Stimulated activated CD4-positive, alpha-beta T cell treated with anti-CD3 and anti-CD28 coated beads, Interleukin-4, amount 100 ng/mL, for 48 hours (primary cell): ENCODE data around the gene GNL2.
"Not testable (repeated sequence)": the region's sequence is repeated elsewhere in the genome, so short reads cannot be mapped to it uniquely, and the experiment has no call there.

ENCODE experiments used
- DNase-seq, 2 donors: peaks; one replicate each; pipeline ENCODE4 v3.0.0-alpha.2; 2020; ENCODE audit warnings: low read depth in 2 of 2

Gene GNL2

DNA sequence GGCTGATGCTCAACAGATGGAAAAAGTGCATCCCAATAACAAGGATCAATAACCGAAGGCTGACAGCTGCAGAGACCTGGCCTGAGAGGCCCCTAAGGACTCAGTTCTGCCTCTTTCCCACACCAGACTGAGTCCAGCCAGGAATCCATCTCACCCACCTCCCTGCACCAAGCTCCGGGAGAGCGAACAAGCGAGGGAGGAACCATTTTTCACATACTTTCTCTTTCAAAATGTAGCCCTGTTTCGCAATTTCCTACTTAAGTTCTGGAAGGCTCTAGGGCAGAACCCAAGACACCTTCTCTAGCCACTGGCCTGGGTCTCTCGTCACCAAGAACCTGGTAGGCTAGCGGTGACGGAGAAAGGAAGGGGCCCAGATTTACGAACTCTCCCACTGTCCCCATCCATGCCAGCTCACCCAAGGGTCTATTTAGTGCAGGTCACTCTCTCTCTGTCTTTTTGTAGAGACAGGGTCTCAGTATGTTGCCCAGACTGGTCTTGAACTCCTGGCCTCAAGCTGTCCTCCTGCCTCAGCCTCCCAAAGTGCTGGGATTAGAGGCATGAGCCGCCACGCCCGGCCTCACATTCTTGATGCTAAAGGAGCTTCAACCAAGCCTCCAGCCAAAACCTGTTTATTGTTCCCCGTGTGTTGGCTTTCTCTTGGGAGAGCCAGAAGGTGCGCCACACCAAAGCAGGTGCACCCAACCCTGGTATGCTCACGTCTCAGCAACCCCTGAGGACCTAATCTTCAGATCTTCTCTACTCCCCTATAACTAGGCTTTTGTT lies 10.9 kb upstream of the GNL2 start:
- DNase-seq = no peak

DNA sequence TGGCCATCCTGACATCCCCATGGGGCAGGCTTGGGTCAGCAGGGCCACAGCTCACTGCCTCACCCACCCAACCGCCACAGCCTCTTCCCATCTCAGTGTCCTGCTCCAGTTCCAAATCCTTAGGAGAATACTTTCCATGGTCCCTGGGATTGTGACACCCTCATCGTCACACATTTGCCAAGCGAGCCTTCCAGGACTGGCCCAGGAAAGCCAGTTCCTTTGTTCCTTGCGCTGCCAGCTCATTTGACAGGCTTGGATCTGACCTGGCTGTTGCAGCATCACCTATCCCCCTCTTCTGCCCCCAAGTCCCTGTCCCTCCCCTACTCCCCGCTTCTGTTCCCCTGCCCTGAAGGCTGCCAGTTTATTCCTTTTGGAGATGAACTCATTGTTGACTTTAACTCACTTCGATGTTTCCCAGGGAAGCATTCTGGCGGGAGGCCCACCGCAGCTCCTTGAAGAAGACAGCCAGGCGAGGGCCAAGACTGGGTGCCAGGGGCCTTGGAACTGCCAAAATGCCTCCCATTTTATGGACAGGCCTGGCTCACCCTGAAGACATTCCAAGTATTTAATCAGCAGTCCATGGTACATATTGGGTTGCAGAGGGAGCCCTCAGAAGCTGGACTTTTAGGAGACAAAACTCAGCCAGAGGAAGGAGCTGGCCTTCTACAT lies 10.2 kb upstream of the GNL2 start:
- no peak for DNase-seq

DNA sequence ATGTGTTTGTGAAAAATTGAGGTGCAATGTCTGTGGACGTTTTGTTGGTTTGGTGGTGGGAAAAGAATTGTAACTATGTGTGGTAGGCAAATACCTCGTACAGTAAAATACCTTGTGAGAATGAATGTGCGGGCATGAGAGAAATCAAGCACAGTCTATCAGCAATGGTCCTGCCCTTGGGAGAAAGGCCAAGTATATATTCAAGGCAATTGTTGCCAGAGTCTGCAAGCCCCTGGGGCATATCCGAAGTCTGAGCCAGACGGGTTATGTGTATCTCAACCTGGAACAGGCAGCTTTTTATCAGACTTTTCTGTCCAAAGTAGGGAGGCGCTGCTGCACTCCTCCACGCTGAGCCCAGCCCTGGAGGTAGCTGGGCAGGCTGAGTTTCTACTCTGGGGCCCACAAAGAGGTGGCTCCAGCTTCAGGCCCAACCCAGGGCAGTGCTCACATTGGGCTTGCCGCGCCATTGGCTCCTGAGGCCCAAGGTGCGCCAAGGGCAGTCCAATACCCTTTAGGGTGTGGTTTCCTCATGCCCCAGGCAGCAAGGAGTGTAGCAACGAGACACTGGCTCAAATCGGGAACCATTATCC lies 9.4 kb upstream of the GNL2 start:
- DNase-seq = no peak

DNA sequence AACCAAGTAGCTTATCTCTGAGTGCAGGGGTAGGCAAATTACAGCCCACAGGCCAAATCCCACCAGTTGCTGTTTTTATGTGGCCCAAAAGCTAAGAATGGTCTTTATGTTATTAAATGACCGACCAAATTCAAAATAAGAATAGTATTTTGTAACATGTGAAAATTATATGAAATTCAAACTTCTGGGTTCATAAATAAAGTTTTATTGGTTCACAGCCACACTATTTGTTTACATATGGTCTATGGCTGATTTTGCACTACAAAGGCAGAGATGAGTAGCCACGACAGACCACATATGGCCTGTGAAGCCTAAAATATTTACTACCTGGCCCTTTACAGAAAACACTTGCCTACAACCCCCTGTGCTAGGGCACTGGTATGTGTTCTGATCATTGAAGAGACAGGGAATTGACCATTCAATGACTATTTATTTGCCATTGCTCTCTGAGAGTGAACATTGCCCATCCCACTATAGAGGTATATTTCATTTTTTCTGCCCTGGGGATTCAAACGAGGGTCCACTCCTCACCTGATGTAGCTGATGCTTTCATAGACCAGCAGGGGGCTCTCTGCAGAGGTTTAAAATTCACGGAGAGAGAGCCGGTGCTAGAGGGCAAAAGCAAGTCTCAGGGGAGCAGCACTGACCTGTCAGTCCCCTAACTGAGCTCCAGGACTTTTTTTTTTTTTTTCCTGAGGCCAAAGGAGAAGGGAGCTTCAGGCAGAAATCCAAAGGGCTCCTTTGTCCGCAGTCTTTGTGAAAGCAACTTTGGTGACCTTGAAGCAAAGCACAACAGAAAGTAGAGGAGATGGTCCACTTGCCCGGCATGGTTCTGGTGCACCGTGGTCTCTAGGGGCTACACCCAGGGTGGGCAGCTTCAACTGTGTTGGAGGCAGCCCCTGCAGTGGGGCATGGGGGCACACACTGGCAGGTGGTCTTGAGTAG lies 7.3 kb upstream of the GNL2 start:
- peak in 1 of 2 donors; percentile 15 for DNase-seq

DNA sequence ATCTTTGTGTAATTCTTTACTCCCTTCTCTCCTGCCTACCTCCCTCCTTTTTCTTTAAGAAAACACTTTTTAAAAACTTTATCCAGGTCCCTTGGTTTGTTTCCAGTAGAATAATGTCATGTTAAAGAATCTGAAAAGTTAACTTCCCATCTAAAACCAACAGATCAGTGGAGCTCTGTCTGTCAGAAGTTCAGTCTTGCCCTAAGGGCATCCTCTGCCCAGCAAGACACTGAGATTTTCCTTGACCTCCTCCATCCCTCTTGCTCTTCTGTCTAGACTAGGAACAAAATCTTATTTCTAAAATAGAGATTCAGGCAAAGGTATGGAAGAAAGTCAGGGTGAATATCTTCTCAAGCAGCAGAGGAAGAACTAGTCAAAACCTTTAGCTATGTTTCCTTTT lies 5.7 kb upstream of the GNL2 start:
- DNase-seq = no peak

DNA sequence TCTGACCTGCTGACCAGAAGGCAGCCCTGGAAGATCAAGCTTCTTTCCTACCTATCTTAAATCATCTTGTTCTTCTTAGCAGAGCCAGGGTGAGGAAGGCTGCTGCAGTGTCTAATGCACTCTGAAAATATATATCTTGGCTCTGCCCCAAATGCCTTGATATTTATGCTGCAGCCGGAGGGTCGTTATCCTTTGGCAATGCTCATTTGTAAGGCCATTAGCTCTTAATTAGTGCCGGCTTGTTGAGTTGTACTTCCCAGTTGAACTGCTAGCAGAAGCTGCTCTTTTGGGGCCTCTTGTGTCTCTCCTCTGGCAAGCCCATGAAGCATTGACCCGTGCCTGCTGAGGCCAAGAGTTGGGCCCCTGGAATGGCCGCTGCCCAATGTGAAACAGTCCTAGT lies 4.2 kb upstream of the GNL2 start:
- DNase-seq = no peak

DNA sequence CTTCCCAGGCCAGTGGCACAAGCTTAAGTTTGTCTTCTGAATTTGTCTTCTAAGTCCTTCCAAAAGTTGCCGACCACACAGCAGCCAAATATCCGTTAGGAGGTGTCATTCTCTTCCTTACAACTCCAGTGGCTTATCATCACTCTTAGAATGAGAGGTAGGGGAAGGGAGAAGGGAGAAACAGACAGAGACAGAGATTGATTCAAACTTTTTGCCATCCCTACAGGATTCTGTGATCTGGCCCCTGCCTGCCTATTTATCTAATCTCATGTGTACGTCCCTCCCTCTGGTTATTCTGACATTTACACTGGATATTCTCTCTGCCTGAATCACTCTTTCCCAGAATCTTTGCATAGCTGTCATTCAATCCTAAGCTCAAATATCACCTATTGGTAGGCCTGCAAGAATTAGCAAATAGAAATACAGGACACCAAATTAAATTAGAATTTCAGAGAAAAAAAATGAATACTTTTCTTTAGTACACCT lies 488 bp upstream of the GNL2 start:
- no peak for DNase-seq

DNA sequence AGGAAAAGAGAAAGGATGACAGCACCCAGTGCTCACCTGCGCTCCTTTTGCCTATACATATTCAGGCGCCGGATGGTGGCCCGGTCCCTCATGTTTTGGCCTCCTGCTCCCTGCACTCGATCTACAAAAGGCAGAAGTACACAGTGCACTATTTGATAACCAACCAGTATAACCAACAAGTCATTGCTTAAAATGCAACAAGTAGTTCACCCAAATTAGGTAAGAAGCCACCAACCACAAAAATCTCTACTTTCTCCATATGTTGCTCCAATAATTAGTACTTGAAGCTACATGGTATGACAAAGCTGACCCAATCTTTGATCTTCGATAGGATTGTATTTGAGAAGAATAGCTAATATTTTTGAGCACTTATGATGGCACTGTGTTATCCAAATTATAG lies 2.0 kb downstream of the GNL2 start:
- no peak for DNase-seq

DNA sequence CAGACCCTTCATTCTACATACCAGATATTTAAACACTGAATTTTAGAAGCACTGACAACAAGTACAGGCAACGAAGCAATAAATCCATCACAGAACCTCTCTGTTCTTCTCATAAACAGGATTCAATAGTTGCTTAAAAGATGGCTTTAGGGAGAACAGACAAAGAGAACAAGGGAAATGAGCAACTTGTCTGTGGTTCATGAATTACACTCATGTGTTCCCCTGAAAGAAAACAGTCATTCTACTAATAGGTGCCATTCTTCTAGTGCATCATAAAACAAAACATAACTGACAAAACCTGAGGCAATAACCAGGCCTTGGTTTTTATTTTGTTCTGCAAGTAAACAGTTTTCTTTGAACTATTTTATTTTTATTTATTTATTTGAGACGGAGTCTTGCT lies 6.8 kb downstream of the GNL2 start:
- DNase-seq = no peak

DNA sequence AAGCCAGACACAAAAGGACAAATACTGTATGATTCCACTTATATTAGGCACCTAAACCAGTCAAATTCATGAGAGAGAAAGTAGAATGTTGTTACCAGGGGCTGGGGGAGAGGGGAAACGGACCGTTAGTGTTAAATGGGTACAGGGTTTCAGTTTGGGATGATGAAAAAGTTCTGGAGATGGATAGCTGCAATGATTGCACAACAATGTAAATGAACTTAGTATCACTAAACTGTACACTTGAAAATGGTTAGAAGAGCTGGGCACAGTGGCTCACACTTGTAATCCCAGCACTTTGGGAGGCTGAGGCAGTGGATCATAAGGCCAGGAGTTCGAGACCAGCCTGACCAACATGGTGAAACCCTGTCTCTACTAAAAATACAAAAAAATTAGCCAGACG lies 11.2 kb downstream of the GNL2 start:
- DNase-seq = not testable (repeated sequence)

DNA sequence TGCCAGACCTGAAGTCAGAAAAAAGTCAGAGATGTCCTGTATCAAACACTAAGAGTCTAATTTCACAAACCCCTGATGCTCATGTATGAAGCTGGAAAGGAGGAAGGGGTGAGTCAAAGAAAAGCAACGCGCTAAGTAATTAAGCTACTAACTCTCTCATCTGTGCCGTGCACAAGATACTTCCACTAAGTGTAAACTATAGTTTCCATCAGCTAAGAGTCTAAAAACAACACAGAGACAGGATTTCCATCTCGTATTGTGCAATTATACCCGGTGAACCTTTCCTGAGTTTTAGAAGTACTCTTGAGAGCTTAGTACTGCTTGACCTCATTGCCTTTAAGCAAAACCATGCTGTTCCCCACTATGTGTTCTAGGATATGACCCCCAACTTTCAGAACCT lies 20.0 kb downstream of the GNL2 start:
- no peak for DNase-seq

DNA sequence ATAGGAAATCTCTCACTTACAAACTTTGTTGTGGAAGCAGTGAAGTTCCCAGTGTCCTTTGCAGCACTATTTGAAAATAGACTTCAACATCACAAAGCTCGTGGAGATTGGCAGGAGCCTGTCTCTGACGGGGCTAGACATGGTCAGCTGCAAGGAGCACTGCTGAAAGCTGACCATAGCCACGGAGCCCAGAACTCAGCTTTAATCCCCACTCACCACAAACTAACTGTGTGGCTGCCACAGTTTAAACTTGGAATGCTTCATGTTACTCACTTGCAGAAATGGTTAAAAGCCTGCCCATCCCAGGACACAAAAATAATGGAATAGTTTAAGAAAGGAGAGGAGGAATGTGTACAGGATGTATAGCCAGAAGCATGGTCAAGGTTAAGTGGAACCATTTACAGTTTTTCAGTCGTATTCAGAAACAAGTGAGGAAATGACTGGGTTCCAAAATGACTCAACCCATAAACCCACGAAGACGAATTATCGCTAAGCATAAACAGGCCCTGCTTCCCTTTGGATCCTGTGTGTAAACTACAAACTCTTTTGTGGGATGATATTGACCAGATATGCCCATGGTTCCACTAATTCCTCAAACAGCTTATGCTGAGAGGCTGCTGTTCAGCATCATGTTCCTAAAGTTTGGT lies 20.8 kb downstream of the GNL2 start:
- no peak for DNase-seq

DNA sequence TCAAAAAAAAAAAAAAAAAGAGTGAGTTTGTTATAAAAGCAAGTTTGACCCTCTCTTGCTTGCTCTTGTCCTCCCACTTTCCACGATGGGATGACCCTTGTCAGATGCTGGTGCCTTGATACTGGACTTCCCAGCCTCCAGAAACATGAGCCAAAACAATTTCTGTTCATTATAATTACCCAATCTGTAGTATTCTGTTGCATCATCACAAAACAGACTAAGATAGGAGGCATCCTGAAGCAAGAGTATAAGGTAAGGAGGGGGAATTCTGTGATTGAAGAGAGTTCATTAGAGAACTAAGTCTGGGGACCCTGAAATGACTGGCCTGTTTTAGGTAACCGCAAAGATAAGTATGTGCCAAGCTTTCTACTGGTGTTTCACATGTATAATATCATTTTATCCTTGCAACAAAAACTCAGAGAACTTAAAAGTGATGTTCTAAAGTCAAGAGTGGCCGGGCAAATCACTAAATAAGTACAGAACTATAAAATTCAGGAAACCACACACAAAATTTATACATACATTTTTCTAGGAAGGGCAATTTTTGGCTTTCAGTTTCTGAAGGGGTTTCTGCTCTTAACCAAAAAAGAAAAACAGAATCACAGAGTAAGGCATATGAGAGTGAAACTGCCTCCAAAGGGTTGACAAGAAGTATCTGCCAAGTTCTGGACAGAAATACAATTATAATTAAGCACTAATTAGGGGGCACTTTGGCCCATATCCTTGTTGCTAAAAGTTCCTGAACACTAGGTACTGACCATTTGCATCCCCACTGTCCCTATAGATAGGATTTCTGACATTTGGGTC lies 25.0 kb downstream of the GNL2 start:
- no peak for DNase-seq

DNA sequence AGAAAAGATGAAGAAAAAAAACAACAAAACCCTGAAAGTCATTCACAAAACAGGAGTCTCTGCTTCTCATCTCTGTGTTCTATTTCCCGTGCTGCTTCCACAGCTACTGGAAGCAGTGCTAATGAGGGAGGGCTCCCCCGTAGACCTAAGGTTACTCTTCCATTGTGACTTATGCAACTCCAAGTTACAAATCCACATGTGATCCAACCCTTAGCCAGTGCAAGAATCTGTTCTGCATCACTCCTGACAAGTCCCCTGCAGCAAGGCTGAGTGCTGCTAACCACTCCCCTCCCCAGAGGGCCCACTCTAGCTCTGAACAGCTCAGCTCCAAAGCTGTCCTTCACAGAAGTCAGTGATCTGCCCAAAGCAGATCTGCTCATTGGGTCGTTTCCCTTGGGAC lies 28.7 kb downstream of the GNL2 start:
- DNase-seq = no peak

DNA sequence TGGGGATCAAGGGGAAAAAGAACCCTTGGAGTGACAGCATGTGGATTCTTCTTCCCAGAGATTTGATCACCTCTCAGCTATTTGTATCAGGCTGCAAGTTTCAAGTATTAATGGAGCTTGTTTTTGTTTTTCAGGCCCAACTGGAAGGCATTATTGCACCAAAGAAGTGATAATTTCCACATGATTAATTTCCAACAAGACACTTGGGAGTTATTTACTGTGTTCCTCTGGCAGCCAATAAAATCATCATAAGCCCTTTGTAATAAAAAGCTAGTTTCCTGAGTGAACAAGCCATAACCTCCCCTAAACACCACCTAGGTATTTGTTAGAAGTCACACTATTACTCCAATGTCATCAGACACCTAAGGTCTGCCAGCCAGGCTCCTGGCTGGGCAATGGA lies 30.8 kb downstream of the GNL2 start:
- DNase-seq = no peak

DNA sequence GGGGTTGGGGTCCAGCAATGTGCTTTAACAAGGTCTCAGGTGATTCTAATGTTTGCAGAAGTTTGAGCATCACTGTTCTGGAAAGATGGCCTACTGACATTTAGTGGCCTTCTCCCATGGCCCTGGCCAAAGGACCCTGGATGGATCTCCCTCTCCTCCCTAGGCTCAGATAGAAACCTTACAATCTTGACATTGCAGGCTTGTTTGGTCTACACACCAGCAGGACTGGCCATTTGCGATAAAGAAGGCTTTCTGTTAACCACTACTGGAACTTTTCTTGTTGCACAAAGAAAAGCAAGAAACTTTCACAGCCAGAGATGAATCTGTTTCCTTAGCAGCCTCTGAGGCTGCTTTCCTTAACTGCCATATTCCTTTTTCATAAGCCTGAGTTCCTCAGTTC lies 32.8 kb downstream of the GNL2 start:
- no peak for DNase-seq

DNA sequence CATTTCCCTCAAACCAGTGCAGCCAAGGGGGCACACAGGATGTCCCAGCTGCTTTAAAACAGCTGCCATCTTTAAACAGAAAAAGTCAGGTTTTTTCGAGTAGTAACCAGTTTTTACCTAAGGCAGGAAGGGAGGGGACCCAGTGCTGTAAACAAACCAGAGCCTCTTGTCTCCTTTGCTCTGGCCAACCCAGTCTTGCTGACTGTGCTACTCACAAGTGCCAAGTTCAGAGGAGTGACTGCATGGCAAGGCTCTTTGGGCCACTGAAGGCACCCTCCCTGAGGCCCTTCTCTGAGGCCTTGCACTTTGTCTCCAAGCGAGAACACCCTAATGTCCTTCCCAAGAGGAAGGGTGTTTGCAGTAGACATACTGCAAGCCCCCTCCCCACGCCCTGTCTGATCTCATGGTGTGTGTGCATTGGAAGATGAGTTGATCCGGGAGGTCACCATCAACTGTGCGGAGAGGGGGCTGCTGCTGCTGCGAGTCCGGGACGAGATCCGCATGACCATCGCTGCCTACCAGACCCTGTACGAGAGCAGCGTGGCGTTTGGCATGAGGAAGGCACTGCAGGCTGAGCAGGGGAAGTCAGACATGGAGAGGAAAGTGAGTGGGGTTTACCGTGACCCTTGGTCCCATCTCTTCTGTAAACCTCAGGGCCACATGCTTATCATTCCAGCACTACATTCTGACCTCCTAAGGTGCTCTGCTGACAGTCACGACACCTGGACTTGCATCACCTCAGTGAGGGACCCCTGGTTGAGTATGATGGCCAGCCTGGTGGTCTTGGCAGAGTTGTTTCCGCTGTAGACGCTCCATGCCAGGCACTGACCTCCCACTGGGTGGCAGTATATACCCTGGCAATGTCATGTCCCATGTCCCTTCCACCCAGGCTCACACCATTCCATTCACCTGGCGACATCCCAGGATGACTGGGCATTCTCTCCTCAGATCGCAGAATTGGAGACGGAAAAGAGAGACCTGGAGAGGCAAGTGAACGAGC lies 34.3 kb downstream of the GNL2 start:
- peak; percentile 16 to 32 for DNase-seq

DNA sequence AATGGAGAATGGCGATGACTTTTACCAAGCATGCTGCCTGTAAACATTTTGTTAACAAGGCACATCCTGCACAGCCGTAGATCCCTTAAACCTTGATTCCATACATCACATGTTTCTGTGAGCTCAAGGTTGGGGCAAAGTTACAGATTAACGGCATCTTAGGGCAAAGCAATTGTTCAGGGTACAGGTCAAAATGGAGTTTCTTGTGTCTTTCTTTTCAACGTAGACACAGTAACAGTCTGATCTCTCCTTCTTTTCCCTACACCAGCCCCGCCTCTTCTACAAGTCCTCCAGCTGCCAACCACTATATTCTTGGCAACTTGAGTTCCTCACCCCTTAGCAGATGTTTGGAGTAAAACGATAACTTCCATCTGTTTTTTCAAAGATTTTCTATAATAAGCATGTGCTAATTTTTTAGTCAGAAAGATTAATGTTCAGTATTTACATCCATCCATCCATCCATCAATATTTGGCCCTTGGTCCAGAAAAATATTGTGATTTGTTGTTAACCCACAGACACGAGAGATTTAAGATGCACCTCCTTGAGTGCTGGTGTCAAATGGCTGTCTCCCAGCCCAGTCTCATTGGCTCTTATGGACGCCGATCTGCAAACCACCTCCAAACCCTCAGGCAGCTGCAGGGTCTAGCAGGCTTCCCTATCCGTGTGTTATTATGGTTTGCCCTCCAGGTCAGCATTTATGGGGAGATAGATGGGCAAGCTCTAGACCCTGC lies 35.2 kb downstream of the GNL2 start:
- DNase-seq = no peak

DNA sequence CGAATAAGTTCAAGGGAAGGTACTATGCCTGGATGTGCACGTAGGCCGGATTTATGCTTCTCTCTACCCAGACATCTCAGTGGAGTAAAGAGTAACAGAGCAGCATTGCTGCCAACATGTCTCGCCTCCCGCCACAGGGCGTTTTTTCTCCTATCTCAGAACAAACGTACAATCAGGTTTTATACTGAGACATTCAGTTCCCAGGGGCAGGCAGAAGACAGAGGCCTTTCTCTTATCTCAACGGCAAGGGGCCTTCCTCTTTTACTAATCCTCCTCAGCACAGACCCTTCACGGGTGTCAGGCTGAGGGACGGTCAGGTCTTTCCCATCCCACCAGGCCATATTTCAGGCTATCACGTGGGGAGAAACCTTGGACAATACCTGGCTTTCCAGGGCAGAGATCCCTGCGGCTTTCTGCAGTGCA lies 35.8 kb downstream of the GNL2 start:
- not testable (repeated sequence) for DNase-seq
